Thyroid gland (tissue), 4 donors: ENCODE measurements around the gene RAB31.

ENCODE experiments used
- CTCF ChIP-seq, 6 experiments: fragments of 200-600 bp in 3 of 6; fragments of 450-650 bp in 3 of 6; sonication (generic) in 3 of 6; IDR thresholded peaks; one replicate each; pipeline ENCODE4 v1.5.1; 2016 to 2019; ENCODE audit warnings: antibody characterized with exemption in 6 of 6, mild to moderate bottlenecking in 2 of 6, inconsistent platforms in 1 of 6, moderate library complexity in 1 of 6
- POLR2A ChIP-seq, 2 donors: fragments of 450-650 bp; IDR thresholded peaks; one replicate each; pipeline ENCODE4 v1.6.1; 2017; ENCODE audit warnings: antibody characterized with exemption in 2 of 2, mild to moderate bottlenecking in 2 of 2, moderate library complexity in 1 of 2

- TF ChIP-seq POLR2A (IDR thresholded peaks at IDR 0.05) (no peak), CTCF (IDR thresholded peaks at IDR 0.05) (no peak)
Measured at GRCh38 chr18:9679125-9679524, 29.0 kb upstream of the RAB31 start.
